DMS53 (cell line): ENCODE measurements around the gene LRP1.

ENCODE experiments used
- DNase-seq: peaks from one replicate; lab custom pipeline; 2025; lab: John Stamatoyannopoulos, UW

LRP1 gene

GRCh38 chr12:57224973-57225679 is 96.8 kb downstream of the LRP1 start:
- peak; percentile 77 for DNase-seq

GRCh38 chr12:57225680-57226210 is 97.5 kb downstream of the LRP1 start:
- no peak for DNase-seq

DNA sequence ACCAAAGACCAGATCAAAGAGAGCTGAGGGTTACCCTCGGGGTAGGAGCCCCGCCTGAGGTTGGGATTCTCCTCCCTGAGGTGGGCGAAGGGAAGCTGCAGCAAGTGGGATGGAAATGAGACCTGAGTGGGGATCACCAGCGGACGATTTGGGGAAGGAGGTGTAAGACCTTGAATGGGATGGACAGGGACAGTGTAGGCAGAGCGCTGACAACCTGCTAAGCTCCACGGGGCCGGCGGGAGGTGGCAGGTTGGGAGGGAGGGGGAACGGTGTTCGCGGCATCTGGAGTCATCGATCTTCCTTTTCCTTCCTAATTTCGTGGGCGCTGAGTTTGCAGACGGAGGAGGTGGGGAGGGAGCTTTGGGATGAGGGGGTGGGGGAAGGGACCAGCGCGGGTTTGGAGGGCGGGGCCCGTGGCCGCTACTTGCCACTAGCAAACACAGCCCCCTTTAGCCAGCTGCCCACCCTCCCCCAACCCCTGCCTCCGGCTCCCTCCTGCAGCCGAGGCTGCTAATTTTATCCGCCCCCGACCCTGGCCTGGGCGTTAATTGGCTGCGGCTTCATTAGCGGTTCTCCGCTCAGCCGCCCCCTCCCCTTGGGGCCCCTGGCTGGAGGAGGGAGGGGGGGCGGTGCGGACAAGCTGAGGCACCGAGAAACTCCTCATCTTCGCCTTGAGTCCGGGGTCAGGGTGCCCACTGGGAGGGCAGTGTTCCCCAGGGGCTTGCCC is 98.5 kb downstream of the LRP1 start:
- no peak for DNase-seq

DNA sequence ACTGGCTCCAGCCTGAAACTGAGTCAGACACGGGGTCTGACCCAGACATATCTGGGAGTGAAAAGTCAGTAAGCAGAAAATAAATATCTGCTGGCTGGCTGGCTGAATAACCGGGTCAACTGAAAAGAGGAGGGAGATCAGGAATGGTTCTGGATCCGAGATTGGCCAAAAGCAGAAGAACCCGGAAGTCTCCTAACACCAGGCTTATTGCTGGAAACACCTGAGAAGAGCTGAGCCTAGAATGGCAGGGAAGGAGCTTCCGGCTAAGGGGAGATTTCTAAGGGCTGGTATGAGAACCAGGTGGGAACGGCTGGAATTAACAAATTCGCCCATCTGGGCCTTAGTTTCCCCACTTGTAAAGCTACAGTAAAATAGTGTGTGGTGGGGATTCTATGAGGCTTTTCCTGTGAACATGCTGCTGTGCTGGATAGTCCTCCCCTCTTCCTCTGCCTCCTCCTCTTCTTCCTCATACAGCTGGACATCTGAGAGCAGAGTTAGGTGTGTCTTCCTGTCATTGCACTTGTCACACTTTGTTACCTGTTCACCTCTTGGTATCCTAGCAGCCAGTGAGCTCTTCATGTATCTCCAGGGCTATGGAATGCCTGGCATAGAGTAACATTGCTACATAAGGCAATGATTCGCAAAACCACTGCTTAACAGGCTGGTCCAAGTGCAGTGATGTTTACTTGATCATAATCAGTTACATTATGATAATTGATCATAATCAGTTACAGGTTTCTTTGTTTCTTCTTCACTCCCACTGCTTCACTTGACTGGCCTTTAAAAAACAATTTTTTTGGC is 99.2 kb downstream of the LRP1 start:
- peak; percentile 70 for DNase-seq

DNA sequence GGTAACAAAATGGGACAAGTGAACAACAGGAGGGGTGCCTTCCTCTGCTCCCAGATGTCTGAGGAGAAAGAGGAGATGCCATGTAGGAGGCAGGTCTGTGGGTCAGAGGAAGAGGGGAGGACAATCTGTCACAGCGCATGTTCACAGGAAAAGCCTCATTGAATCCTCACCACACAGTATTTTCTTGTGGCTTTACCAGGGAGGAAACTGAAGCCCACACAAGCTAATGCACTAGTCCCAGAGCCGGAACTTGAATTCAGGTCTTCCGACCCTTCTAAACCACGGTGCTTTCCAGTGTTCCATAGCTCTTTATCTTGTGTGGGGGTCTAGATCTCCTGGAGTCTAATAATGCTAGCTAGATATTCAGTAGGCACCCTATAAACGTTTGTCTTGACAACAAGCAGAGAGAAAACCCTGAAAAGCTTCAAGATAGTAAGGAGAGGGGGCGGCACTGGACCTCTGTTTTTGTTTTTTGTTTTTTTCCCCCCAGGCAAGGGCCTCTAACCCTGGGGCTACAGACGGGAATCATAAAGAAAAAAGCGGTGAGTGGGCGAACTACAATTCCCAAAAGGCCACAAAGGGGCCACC is 100.9 kb downstream of the LRP1 start:
- peak; percentile 59 for DNase-seq

DNA sequence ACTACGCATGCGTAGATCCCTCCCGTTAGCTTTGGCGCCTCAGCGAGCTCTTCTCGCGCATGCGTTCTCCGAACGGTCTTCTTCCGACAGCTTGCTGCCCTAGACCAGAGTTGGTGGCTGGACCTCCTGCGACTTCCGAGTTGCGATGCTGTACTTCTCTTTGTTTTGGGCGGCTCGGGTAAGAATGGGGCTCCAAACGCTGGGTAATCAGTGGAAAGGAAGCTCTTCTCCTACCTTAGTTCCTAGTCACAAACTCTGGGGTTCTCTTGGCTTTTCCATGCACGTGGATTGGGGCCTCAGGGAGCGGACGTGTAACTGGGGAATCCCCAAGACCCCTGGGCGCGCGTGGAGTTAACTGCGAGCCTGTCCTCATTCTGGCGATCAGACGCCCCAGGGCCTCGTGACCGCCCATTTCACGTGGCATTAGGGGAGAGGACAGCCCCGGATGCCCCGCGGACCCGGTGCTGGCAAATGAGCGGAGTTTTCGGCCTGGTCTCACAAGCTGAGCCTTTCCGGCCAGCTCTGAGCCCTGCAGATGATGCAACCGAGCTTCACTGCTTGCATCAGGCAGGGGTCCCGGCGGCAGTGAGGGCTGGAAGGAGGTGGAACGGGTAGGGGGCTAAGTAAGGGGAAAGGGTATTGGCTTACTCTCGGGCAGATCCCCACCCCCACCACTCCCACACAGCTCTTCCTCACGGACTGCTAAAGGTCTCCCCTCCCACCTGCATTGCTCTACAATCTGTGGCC is 101.5 kb downstream of the LRP1 start, which contains the start of gene SHMT2:
Gene SHMT2, plus strand, starts transcription at position 78 of the 747 bp plus-strand sequence. Its CDS starts 68 bp downstream, at position 146.
- DNase-seq = peak; percentile 99

DNA sequence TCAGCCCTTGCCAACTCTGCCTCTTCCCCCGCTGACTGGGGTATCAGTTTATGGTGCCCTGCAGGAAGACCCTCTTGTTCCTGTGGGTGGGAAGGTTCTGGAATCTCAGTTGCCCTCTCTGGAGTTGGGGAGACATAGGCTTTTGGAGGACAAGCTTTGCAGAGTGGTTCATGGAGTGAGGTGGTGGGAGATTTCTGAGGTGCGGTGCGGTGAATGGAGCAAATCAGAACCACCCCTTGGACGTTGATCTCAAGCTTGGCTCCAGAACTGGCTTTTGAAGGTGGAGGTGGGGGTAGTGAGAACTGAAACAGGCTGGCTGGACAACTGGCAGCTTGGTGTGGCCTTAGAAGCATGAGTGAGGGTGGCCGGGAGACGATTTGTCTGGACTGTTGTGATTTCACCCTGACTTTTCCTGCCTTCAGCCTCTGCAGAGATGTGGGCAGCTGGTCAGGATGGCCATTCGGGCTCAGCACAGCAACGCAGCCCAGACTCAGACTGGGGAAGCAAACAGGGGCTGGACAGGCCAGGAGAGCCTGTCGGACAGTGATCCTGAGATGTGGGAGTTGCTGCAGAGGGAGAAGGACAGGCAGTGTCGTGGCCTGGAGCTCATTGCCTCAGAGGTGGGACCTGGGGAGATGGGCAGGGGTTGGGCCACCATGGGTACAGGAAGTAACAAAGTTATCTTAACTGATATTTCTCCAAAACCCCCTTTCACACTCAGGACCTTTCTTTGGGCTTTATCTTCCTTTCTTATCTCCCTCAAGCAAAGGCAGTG is 102.3 kb downstream of the LRP1 start:
- DNase-seq = peak; percentile 32

GRCh38 chr12:57231276-57232021 is 103.2 kb downstream of the LRP1 start:
- DNase-seq = no peak

GRCh38 chr12:57232156-57232756 is 104.0 kb downstream of the LRP1 start:
- no peak for DNase-seq

DNA sequence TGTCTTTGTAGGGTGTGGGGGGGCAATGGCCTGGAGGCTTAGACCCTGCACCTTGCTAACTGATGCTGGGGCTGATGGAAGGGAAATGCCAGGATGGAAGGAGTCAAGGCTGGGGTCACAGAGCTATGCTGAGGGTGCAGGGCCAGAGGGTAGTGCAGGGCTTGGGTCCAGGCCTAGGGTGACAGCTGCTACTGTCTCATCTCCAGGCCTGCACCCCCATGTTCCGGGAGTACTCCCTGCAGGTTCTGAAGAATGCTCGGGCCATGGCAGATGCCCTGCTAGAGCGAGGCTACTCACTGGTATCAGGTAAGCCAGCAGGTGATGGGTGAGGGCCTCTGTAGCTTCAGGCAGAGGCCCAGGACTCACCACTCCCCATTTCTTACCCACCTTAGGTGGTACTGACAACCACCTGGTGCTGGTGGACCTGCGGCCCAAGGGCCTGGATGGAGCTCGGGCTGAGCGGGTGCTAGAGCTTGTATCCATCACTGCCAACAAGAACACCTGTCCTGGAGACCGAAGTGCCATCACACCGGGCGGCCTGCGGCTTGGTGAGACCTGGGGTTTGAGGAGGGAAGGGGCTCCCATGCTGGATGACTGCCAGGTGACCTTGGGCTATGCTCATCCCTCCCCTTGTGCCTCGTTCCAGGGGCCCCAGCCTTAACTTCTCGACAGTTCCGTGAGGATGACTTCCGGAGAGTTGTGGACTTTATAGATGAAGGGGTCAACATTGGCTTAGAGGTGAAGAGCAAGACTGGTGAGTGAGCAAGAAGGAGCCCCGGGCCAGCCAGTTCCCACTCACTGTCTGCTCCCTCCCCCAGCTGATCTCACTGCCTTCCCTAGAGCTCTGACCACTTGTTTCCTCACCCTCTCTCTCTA is 105.3 kb downstream of the LRP1 start:
- no peak for DNase-seq

GRCh38 chr12:57234233-57234570 is 105.9 kb downstream of the LRP1 start:
- DNase-seq = no peak

DNA sequence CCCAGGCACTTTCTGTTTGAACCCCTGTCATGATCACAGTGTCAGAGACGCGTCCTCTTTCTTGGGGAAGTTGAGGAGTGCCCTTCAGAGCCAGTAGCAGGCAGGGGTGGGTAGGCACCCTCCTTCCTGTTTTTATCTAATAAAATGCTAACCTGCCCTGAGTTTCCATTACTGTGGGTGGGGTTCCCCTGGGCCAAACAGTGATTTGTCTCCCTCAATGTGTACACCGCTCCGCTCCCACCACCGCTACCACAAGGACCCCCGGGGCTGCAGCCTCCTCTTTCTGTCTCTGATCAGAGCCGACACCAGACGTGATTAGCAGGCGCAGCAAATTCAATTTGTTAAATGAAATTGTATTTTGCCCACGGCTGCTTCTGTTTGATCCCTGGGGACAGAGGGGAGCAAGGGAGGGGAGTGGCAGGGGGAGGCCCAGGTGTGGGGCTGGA is 106.3 kb downstream of the LRP1 start:
- no peak for DNase-seq

- peak; percentile 49 for DNase-seq
Observed at GRCh38 chr12:57235017-57235727, 106.9 kb downstream of the LRP1 start.

GRCh38 chr12:57235728-57236131 is 107.4 kb downstream of the LRP1 start:
- peak; percentile 37 for DNase-seq

- DNase-seq = no peak
Observed at GRCh38 chr12:57236201-57236924, 108.1 kb downstream of the LRP1 start.

DNA sequence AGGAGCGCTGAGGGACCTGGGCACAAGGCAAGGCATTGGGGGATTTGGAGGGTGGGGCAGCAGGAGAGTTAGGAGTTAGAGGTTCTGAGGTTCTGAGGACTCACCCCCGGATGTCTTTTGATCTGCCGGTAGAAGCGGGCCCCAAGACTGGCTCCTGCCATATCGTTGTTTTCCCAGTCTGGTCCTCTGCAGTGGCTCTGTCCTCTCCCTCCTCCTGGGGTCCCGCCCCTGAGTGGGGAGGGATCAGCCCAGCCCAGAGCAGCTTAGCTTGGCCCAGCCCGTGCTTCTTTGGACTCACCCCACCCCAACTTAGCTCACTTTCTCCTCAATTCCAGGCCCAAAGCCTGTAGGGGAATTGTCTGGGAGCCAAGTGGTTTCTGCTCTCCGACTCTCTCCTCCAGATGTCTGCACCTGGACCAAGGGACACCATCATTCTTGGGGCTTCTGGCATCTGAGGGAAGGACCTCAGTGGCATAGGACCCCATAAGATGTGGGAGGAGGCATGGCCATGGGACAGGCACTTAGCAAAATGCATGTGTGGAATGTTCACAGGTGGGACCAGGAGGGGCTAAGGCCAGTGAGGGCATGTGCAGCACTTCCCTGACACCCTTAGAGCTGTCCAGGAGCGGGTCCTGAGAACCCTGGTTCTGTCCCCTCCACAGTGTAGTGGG is 108.8 kb downstream of the LRP1 start:
- DNase-seq = peak; percentile 53

- DNase-seq = peak; percentile 83
Observed at GRCh38 chr12:57237596-57237931, 109.3 kb downstream of the LRP1 start.
